NCI-H82 treated with DMSO at 0.1 percent for 48 hours (cell line): ENCODE results near the gene DGKD.

Source experiments
- DNase-seq: peaks from one replicate; lab custom pipeline; 2025; ENCODE audit not compliant: unreplicated experiment; lab: John Stamatoyannopoulos, UW

Gene DGKD

GRCh38 chr2:233411162-233411561, 56.9 kb downstream of the DGKD start:
- DNase-seq: no peak

- no peak for DNase-seq
These were observed 58.1 kb downstream of the DGKD start for GRCh38 chr2:233412405-233412804.

GRCh38 chr2:233413046-233413445, 58.8 kb downstream of the DGKD start:
- DNase-seq: no peak

GRCh38 chr2:233413559-233414272, 59.4 kb downstream of the DGKD start:
- no peak for DNase-seq

GRCh38 chr2:233414273-233414654, 60.0 kb downstream of the DGKD start:
- DNase-seq: no peak

- no peak for DNase-seq
These were observed 60.7 kb downstream of the DGKD start for GRCh38 chr2:233414777-233415570.

GRCh38 chr2:233416199-233416598, 61.9 kb downstream of the DGKD start:
- no peak for DNase-seq

- no peak for DNase-seq
These were observed 62.4 kb downstream of the DGKD start for GRCh38 chr2:233416706-233417105.

GRCh38 chr2:233417282-233417681, 63.0 kb downstream of the DGKD start:
- no peak for DNase-seq

GRCh38 chr2:233418052-233418760, 63.9 kb downstream of the DGKD start:
- DNase-seq: no peak

GRCh38 chr2:233418761-233419546, 64.7 kb downstream of the DGKD start:
- DNase-seq: no peak

- no peak for DNase-seq
These were observed 65.5 kb downstream of the DGKD start for GRCh38 chr2:233419602-233420391.

GRCh38 chr2:233421091-233421816, 67.0 kb downstream of the DGKD start:
- no peak for DNase-seq

- DNase-seq: no peak
These were observed 67.9 kb downstream of the DGKD start for GRCh38 chr2:233422050-233422639.

GRCh38 chr2:233422649-233423551, 68.6 kb downstream of the DGKD start:
- no peak for DNase-seq

- no peak for DNase-seq
These were observed 69.2 kb downstream of the DGKD start for GRCh38 chr2:233423552-233423860.

GRCh38 chr2:233424154-233424951, 70.1 kb downstream of the DGKD start:
- DNase-seq: no peak
